ENCODE results near the gene CREB3L2. TPM values are rescaled to one million over a fixed set of nuclear protein-coding genes. Genes with fewer than 3 reads are reported as not detected.

The CREB3L2 gene
- total and polyA plus RNA-seq, 2 experiments from 2014 or later: 37.6 to 38.3 TPM

DNA sequence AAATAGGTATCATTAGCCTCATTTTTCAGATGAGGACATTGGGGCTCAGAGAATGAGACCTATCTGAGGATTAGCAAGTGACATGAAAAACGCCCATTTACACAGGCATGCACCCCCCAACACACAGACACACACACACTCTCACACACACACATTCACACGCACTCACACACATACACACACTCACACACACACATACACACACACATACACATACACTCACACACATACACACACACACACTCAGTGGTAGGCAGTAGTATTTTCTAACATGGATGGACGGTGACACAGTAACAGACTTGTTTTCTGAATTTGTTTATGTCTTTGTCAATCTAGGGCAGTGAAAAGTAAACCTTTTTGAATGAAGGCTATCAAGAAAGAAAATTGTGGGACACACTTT is 176.4 kb downstream of the CREB3L2 start:
- Histone ChIP-seq H3K27me3 (no peaks in the 10 kb centered on the region), H4K20me1 (ENCODE audit: insufficient read depth, poor library complexity, severe bottlenecking) (no peaks in the 10 kb centered on the region), H3K4me1 (ENCODE audit: insufficient read depth) (peaks cover 5% of the 10 kb centered on the region), H3K27ac (no peak overlapping the region), H3K9me3 (ENCODE audit: low read depth) (no peaks in the 10 kb centered on the region), H3K9me2 (replicated peaks; ENCODE audit: insufficient read depth) (no peaks in the 10 kb centered on the region), H3K36me3 (replicated peaks; ENCODE audit: insufficient read depth, low read depth) (no peaks in the 10 kb centered on the region), H3K4me2 (no peak overlapping the region), H3K79me2 (no peaks in the 10 kb centered on the region), H2AFZ (no peak overlapping the region), H3K4me3 (no peak overlapping the region)
- no peak for TF ChIP-seq EZH2 (IDR thresholded peaks at IDR 0.05; ENCODE audit: borderline replicate concordance)
- TF ChIP-seq EZH2phosphoT487 (IDR thresholded peaks at IDR 0.05; ENCODE audit: low read depth, severe bottlenecking, unreplicated experiment): no peak
- TF ChIP-seq, protein P1, sequence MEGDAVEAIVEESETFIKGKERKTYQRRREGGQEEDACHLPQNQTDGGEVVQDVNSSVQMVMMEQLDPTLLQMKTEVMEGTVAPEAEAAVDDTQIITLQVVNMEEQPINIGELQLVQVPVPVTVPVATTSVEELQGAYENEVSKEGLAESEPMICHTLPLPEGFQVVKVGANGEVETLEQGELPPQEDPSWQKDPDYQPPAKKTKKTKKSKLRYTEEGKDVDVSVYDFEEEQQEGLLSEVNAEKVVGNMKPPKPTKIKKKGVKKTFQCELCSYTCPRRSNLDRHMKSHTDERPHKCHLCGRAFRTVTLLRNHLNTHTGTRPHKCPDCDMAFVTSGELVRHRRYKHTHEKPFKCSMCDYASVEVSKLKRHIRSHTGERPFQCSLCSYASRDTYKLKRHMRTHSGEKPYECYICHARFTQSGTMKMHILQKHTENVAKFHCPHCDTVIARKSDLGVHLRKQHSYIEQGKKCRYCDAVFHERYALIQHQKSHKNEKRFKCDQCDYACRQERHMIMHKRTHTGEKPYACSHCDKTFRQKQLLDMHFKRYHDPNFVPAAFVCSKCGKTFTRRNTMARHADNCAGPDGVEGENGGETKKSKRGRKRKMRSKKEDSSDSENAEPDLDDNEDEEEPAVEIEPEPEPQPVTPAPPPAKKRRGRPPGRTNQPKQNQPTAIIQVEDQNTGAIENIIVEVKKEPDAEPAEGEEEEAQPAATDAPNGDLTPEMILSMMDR (IDR thresholded peaks at IDR 0.05; ENCODE audit: poor library complexity): no peak
- no peak for DNase-seq (ENCODE audit: low spot score)
- 89% methylated on average over 3 of the region's 3 CpGs for WGBS (ENCODE audit: low lambda C conversion rate, missing lambda C conversion rate)

Other genes starting within 250 kb of the CREB3L2 start
- gene DGKI, start 155.1 kb downstream of the CREB3L2 start, total RNA-seq: 1.8 and 2.7 TPM in 2 replicates
- 0.47 and 2.4 TPM in 2 replicates for gene DGKI, start 155.1 kb downstream of the CREB3L2 start, polyA plus RNA-seq
- gene AKR1D1, start 74.4 kb upstream of the CREB3L2 start, total RNA-seq: 19.4 and 25.4 TPM in 2 replicates
- 6.5 and 8.1 TPM in 2 replicates for gene AKR1D1, start 74.4 kb upstream of the CREB3L2 start, polyA plus RNA-seq

All from hepatocyte (in vitro differentiated cells).